ENCODE results near the gene TSPAN1. TPM values are rescaled to one million over a fixed set of nuclear protein-coding genes. Genes with fewer than 3 reads are reported as not detected.

The TSPAN1 gene, protein sequence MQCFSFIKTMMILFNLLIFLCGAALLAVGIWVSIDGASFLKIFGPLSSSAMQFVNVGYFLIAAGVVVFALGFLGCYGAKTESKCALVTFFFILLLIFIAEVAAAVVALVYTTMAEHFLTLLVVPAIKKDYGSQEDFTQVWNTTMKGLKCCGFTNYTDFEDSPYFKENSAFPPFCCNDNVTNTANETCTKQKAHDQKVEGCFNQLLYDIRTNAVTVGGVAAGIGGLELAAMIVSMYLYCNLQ
- 0.65 and 1.2 TPM in 2 replicates for total RNA-seq

DNA sequence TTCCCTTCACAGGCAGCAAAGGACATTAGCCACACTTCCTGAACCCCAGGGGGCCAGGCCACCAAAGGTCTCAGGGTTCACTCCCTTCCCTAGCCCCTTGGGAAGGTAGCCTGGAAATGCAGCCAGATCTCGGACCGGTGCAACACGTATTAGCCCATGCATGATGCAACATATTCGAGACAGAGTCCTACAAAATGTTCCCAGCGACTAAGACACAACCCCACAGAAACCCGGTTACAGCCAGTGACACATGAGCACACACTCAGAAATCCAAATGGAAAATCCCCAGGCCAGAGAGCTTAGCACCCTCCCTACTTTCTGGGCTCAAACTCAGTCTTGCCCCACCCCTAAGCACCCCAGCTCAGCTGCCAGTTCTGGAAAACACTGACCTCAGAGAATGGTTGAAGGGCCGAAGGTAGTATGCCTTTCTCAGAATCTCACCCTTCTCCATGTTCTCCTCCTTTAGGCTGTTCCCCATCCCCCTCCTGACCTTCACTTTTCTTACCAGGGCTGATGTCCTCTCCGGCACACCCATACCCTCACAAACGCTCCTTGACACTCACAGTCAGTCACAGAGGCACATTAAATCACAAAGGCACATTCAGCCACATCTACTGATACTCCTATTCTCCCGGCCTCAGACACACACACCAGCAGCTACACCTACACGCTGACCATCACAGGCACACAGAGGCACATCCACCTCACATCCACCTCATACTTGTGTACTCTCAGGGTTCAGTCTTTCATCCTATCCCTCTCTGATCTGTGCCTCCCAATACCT, at the start of gene TSPAN1:
TSS of gene TSPAN1 (plus strand) at position 640 of the 784 bp plus-strand sequence. CDS start 6,021 bp downstream, outside the sequence.

DNA sequence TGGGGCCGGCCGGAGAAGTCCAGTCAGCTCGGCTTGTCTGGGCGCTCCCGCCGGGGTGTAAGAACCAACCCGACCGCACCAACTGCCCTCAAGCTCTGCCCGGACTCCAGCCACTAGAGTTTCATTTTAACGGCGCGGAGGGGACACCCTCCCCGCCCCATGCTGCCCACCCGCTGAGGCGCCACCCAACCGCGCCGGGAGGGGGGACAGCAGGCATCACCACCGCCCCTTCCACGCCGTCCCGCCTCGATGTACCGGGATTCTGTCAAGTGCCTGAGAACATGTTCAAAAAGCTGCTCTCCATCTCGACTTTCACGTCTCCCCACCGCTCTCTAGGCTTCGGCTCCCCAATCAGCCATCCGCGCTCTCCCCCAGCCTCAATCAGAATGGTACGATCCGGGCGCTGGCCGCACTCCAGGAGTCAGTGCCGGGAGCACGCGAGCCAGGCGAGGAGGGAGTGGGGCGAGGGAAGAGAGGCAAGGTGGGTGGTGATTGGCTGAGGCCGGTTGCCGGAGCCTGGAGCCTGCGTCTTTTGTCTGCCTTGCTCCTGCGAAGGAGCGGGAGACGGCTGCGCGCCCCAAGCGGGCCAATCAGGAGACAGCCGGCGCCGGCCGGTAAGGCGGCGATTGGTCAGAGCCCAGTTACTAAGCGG, 42.2 kb upstream of the TSPAN1 start, which contains the start of gene PIK3R3:
TSS of gene PIK3R3 (minus strand) at position 101 of the 652 bp plus-strand sequence. CDS start 677 bp downstream, outside the sequence.

DNA sequence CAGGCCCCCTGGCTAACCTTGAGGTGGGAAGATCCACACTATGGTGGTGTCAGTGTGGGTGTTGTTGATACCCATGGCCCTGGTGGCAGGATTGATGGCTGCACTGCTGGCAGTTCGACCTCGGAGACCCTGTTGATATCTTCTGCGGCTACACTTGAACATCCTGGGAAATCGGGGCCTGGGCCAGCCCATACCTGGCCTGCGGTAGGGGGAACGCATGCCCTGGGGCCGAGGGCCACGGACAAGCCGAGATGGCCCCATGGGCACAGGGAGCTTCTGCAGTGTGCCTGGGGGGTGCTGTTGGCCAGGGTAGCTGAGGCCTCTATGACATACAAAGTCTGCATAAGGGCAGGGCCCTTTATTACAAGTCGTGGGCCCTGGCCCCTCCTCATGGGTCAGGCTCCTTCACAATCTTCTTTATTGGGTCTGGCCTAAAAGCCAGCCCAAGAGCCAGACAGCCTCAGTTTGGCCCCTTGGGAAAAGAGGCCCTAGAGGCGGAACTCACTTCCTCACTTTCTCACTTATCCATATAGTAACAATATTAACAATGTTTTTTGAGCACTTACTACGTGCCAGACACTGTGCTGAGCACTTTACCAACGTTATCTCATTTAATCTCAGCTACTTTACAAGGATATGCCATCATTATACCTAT, 1.5 kb downstream of the TSPAN1 start, which contains the start of gene P3R3URF:
TSS of gene P3R3URF (minus strand) at position 278 of the 655 bp plus-strand sequence. CDS start at position 261, 17 bp downstream.

DNA sequence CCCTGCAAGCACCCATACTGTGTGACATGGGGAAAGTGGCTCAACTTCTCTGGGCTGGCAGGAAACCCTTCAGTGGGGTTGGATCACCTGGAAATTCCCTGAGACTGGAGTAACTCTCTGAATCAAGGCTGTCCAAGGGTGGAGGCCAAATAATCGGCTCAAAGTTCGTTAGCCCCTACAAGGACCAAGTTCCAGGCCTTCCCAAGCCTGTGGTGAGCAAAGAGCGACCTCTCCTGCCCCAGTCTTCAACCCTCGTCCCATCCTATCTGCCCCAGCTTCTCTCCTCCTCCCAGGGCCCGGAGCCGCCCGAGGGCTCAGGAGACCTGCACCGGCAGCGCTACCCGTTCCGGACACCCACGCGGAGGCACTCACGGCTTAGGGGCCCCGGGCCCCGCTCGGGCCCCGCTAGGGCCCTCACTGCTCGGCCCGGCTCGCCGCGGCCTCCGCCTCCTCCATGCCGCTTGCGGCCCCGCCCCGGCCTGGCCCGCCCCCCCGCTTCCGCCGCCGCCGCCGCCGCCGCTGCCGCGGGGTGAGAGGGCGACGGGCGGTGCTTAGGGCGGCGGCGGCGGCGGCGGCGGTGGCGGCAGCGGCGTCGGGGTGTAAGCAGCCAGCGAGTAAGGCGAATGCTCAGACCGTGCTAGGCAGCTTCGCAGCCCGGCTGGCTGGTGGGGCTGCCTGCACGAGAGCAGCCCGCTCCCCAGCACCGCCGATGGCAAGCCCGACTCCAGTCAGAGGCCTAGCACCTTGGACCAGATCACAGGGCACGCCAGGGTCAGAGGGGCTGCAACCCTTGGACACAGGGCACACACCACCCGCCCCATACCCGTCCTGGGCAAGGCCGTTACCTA, 23.3 kb downstream of the TSPAN1 start, which contains the start of gene POMGNT1:
TSS of gene POMGNT1 (minus strand) at position 471 of the 848 bp plus-strand sequence. CDS start 613 bp downstream, outside the sequence.

Small RNA genes within 50 kb of the gene (small RNA-seq; reads per million reads assigned to genes)
- gene AL672043.1 = not detected

Other genes with a start within 250 kb of the TSPAN1 start
- gene PIK3R3, start 42.5 kb upstream of the TSPAN1 start, total RNA-seq = 7.5 and 8.3 TPM in 2 replicates
- not detected in 2 replicates for gene P3R3URF, start 1.4 kb downstream of the TSPAN1 start, total RNA-seq
- 53.3 and 62.6 TPM in 2 replicates for gene POMGNT1, start 23.3 kb downstream of the TSPAN1 start, total RNA-seq
- 3.4 and 4.4 TPM in 2 replicates for gene LURAP1, start 28.2 kb downstream of the TSPAN1 start, total RNA-seq
- gene RAD54L, start 72.7 kb downstream of the TSPAN1 start, total RNA-seq = 0.16 TPM in 1 of 2 replicates, not detected in the other
- 154 and 167 TPM in 2 replicates for gene LRRC41, start 128.5 kb downstream of the TSPAN1 start, total RNA-seq
- gene UQCRH, start 128.6 kb downstream of the TSPAN1 start, total RNA-seq = 154 and 192 TPM in 2 replicates
- gene NSUN4, start 165.7 kb downstream of the TSPAN1 start, total RNA-seq = 18.0 and 21.9 TPM in 2 replicates
- gene FAAH, start 219.2 kb downstream of the TSPAN1 start, total RNA-seq = 0.81 and 3.2 TPM in 2 replicates

Data from hair follicle dermal papilla cell (primary cell).